GM12801 (cell line): ENCODE results near the gene ARL14EPL.

Experiments used
- TF ChIP-seq, protein P1 (sequence below): IDR thresholded peaks from one replicate; pipeline ENCODE4 v1.5.1; 2011; ENCODE audit warnings: control low read depth; ENCODE audit not compliant: insufficient read length; ENCODE audit errors: extremely low read depth

The ARL14EPL gene

DNA sequence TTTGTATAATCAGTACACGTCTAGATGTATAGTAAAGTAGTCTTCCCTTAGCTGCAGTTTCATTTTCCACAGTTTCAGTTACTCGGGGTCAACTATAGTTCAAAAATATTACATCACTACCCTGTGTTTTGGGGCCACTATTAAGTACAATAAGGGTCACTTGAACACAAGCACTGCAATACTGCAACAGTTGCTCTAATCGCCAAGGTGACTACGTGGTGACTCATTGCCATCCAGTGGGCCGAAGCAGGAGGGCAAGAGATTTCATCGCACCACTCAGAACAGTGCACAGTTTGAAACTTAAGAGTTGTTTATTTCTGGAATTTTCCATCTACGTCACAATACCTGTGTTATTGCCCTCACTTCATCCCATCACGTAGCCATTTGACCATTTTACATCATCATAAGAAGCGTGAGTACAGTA, at the start of gene ARL14EPL:
ARL14EPL (plus strand) TSS at position 379 of the 424 bp plus-strand sequence. CDS start 18,994 bp downstream, outside the sequence.
- TF ChIP-seq, protein P1, sequence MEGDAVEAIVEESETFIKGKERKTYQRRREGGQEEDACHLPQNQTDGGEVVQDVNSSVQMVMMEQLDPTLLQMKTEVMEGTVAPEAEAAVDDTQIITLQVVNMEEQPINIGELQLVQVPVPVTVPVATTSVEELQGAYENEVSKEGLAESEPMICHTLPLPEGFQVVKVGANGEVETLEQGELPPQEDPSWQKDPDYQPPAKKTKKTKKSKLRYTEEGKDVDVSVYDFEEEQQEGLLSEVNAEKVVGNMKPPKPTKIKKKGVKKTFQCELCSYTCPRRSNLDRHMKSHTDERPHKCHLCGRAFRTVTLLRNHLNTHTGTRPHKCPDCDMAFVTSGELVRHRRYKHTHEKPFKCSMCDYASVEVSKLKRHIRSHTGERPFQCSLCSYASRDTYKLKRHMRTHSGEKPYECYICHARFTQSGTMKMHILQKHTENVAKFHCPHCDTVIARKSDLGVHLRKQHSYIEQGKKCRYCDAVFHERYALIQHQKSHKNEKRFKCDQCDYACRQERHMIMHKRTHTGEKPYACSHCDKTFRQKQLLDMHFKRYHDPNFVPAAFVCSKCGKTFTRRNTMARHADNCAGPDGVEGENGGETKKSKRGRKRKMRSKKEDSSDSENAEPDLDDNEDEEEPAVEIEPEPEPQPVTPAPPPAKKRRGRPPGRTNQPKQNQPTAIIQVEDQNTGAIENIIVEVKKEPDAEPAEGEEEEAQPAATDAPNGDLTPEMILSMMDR: no peak

DNA sequence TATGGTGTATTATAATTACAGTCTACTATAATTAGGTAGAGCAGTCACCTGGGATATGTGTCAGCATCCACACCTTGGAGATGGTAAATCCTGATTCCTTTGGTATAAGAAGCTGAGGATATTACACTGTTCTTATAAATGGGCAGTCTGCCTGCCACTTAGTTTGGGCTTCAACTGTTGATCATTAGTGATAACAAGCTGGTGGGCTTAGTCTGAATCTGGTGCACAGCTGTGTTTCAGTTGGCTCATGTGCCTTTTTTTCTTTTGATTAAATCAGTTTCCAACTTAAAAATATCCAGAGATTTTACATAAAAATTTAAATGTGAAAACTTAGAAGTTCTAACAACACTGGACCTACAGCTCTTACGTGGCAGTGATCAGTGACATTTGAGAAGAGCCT, 48.8 kb upstream of the ARL14EPL start:
- TF ChIP-seq, protein P1: no peak

DNA sequence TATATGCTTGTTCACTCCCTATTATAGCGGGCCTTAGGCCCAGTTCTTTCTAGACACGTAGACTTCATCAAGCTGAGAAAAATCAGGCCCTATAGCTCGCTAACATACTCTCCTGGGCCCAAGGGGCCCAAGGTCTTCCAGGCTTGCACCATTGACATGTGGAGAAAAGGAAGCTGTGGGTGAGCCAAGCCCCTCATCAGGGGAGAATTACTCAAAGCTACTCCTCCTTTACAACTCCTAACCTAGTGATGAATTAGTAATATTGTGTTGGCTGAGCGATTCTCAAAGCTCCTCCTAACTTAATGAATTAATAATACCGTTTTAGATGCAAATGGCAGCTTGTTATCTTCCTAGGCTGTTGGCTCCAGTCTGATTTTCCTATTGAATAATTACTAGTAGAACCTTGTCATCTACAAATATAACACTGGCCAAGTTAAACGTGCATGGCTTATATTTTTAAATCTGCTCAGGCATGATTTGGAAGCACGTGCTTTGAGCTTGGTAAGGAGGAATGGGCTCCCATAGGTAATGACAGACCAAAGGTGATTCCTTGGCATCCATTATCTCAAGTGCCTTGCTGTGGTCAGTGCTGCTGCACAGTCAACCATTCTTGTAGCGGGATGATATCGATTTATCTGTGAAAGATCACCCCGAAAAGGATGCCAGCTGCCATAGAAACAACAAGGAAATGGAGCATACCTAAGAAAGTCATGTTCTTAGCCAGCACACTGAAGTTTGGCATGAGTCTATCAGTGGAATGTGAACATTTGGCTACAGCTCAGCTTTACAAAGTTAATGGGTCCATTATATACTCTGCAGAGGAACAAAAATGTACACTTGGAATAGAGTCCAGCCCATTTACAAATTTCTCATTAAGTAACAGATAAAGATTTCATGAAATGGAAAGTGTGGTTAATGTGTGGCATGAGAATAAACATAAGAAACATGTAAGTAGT, 46.2 kb upstream of the ARL14EPL start:
- TF ChIP-seq, protein P1: no peak

DNA sequence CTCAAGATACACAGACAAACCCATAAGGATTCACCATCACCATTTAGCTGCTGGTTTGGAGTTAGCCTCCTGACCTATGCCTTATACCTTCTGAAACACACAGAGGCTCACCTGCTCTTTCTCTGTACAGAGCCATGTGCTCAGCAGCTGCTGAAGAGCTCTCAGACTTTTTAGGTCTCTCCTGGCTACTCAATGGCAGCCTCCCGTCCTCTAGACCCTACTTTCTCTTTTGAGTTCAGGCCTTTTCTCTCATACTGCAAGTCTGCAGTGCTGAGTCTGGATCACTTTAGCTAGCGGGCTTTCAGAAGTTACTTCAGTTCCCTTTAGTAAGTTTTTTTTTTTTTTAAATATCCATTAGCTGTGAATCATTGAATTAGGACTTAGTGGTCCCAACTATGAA, 44.3 kb upstream of the ARL14EPL start:
- TF ChIP-seq, protein P1: no peak

DNA sequence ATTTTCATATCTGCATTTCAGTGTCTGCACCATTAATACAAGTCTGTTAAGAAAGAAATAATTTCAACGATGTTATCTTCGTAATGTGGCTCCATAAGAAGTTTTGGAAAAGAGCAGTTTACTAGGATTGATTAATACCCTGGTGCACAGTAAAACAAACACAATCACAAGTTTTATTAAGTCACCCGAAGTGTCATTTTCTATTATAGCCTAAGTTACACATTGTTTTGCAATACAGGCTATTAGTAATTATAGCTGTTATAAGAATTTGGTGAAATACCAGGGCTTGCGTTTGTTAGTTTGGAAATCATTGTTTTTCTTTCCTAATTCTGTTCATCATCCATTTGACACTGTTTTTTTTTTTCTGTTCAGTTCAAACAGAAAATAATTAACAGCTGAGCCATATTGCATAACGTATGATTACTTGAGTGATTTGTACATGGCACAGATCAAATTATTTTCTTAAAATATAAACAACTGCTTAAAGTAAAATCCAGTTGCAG, 39.4 kb upstream of the ARL14EPL start:
- TF ChIP-seq, protein P1: no peak

DNA sequence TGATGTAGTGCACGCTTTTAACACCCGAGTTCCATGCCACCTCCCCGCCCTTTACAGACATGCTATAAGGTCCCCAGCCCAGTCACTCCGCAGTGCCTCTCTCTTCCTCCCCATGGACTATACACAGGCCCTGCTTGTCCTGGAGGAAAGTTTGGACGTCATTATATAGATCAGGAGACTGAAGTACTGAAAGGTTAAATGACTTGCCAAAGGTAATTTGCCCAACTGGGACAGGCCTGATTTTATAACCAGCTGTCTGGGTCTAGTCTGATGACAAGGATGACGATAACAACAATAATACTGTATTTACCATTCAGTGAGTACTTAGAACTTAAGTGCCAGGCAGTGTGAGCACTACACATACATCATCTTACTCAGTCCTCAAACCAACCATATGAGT, 36.9 kb upstream of the ARL14EPL start:
- TF ChIP-seq, protein P1: no peak

DNA sequence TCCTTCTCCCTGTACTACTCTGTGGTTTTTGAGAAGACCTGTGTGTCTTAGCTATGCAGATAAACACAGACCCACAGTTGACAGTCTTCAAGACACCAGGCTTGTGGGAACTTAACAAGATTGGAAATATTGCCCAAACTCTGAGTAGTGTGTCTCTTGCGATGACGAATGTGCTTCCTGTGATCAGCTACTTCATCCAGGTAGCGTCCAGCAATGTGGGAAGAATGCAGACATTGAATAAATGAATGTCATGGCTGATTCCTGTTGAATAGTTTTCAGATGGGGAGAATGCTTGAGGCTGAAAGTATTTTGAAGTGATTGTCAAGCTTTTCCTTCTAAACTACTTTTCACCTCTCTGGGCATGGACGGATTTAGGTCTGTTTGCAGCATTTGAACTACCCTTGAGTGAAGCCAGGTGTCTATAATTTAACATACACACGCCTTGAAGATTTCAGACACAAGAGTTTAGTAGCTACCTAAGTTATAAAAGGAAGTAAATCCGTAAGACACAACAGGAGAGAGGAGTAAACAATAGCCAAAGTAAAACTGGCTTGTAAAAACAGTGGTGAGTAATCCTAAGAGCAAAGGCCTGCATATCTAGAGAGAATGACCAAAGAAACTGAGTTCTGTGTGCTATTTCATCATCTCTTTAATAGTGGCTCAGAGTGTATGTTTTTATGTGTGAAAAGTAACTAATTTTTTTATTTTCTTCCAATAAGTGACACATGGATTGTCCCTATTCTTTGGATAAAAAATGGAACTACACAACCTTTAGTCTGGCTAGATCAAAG, 30.0 kb upstream of the ARL14EPL start:
- TF ChIP-seq, protein P1: no peak
